HG02885 (cell line): ENCODE data around the gene GCFC2.
"Not testable (repeated sequence)": the region's sequence is repeated elsewhere in the genome, so short reads cannot be mapped to it uniquely, and the experiment has no call there.

Experiments
- ATAC-seq: cut with Tn5 transposase; IDR thresholded peaks from one replicate; pipeline ENCODE4 v1.9.1; 2021; ENCODE audit warnings: mild to moderate bottlenecking; ENCODE audit not compliant: unreplicated experiment, poor library complexity

GCFC2 gene

DNA sequence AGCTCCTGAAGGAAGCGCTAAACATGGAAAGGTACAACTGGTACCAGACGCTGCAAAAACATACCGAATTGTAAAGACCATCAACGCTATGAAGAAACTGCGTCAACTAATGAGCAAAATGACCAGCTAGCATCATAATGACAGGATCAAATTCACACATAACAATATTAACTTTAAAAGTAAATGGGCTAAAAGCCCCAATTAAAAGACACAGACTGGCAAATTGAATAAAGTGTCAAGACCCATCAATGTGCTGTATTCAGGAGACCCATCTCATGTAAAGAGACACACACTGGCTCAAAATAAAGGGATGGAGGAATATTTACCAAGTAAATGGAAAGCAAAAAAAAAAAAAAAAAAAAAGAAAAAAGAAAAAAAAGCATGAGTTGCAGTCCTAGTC, 27.3 kb downstream of the GCFC2 start:
- not testable (repeated sequence) for ATAC-seq

DNA sequence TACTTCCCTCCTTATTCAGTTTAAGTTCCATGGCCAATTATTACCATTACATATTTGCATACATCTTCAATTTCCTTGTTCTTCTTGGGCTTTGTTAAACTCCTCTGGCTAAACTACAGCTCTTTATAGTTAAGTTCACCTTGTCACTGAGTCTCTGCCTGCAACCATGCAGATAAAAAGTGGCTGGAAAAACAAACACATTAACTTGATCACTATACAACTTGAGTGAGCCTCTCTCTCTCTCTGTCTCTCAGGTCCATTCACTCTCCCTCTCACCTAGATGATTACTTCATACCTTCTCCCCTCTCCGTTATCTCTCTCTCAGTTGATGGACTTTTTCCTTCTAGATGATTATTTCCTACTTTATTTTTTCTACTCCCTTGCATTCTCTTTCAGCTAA, 30.3 kb downstream of the GCFC2 start:
- ATAC-seq, result no peak

DNA sequence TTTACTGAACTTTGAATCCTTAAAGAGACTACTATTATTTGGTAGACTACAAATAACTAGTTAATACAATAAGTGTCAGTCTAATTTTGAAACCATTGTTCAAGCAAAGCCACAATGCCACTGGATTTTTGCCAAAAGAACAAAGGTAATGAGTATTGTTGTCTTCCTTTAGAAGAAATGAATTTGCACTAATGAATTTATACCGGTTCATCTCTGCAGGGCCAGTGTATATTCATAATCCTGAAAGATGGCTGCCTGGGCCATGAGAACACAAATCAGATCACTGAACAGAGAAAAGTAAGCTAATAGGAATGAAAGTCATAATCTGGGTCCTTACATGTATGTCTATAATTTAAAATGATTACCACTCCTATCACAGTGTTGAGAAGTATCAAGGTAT, 31.2 kb downstream of the GCFC2 start:
- no peak for ATAC-seq

GRCh38 chr2:75676464-75676863, 34.3 kb downstream of the GCFC2 start:
- no peak for ATAC-seq

DNA sequence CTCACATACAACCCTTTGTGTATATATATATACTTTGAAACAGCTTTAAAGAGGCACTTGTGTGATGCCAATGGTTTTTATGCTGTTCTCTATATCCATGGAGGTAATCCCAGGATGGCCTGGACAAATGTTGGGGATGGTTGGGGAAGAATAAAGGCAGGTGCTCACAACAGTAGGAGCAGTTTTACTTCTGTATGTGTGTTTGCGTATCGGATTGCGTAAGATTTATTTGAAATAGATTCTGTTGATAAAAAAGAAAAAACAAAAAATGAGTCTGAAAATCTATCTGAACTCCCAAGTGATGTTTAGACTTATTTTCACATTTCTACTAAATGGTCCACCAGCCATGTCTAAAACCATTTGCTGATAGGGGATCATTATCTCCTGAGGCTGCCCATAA, 34.8 kb downstream of the GCFC2 start:
- no peak for ATAC-seq

DNA sequence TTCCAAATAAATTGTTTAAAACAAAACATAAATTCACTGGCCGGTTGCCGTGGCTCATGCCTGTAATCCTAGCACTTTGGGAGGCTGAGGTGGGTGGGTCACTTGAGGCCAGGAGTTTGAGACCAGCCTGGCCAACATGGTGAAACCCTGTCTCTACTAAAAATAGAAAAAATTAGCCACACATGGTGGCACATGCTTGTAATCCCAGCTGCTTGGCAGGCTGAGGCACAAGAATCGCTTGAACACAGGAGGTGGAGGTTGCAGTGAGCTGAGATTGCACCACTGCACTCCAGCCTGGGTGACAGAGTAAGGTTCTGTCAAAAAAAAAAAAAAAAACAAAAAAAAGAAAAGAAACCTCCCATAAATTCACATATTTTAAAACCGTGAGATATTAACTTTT, 35.3 kb downstream of the GCFC2 start:
- not testable (repeated sequence) for ATAC-seq

GRCh38 chr2:75667884-75668283, 42.8 kb downstream of the GCFC2 start:
- no peak for ATAC-seq

DNA sequence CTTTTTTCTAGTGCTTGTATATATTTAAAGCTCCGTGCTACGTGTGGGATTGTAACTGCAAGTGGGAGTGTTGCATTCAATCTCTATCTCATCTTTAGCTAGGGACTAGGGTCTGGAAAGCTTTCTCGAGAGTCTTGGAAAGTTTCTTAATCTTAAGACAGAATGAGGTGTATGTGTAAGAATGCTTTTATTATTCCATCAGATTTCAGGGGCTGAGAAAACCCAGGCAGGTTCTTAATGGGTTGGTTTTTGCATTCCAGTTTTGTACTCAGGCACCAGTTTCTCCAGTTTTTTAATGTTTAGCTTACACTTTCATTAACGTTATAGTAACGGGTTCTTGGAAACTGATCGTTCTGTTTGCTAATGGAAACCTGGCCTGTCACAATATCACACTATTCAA, 43.8 kb downstream of the GCFC2 start:
- ATAC-seq, result no peak

DNA sequence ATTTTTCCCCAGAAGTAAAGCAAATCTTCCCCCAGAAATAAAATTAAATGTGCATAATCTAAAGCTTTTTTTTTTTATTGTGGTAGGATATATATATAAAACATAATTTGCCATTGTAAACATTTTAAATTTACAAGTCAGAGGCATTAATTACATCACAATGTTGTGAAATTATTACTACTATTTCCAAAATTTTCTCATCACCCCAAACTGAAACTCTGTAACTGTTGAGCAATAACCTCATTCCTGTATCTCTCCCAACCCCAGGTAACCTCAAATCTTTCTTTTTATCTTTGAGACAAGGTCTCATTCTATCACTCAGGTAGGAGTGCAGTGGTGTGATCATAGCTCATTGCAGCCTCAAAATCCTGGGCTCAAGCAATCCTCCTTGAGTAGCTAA, 52.9 kb downstream of the GCFC2 start:
- ATAC-seq, result no peak

- ATAC-seq, result no peak
Measured at GRCh38 chr2:75656563-75656962, 54.2 kb downstream of the GCFC2 start.

DNA sequence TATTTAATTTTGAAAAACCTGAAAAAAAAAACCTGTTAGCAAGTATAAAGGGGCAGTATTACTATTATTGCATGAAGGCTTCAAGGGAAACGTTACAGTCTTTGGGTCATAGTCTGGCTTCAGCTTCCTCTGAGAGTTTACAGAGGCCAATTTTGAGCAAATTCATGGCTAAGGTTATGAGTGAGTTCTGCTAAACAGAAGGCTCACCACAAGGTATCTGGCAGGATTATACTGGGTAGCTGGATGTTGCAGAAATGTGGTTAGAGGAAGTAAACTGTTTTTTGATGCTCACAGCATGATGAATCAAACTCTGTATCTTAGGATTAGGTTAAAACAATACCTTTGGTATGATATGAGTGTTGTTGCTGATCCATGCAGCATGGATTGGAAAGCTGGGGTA, 54.9 kb downstream of the GCFC2 start:
- ATAC-seq, result no peak

GRCh38 chr2:75654012-75654411, 56.7 kb downstream of the GCFC2 start:
- ATAC-seq, result no peak

GRCh38 chr2:75647771-75648170, 62.9 kb downstream of the GCFC2 start:
- ATAC-seq, result no peak

DNA sequence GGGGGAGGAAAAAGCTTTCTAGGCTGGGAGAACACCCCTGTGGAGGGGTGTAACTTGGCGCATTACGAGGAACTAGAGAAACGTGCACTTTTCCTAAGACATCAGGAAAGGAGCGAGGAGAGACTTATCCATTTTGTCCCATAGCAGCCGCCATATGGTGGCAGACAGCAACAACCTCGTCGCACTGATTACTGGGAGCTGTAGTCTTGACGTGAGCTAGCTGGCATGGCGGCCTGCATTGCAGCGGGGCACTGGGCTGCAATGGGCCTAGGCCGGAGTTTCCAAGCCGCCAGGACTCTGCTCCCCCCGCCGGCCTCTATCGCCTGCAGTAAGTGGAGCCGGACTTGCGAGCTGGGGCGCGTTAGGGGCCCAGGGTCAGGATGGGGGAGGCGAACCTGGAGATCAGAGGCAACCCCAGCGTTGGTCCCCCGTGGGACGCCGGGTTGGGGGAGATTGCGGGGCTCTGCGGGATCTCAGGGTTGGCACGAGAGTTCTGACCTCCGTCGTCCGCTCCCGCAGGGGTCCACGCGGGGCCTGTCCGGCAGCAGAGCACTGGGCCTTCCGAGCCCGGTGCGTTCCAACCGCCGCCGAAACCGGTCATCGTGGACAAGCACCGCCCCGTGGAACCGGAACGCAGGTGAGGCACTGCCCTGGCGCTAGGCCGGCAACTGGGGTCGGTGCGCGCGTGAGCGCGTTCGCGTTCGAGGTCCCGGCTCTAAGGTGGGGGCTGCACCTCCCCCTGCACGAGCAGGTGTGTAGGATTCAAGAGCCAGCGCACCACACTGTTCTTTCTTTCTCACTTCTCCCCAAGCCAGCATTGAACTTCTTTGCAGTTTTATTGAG, 63.9 kb downstream of the GCFC2 start, which contains the start of gene MRPL19:
Gene MRPL19 (plus strand): TSS at position 201 of the 843 bp plus-strand sequence. CDS start 25 bp downstream, at position 226.
- ATAC-seq, result peak; percentile 96

DNA sequence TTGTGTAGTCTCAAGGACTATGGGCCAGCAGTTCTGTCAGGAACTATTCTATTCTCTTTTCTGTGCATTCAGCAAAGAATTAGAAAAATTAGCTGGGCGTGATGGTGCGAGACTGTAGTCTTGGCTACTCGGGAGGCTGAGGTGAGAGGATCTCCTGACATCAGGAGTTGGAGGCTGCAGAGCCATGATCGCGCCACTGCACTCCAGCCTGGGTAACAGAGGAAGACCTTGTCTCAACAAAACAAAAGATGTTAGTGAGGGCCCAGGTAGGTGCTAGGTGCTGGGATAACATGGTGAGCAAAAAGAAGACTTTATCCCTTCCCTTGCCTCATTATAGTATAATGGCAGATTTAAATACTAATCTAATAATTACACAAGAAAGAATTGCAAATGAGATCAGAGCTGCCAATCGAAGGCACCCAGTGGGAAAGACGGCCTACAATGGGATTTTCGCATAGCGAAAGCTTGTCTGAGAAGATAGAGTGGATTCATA, 64.6 kb downstream of the GCFC2 start:
- peak; percentile 15 for ATAC-seq

DNA sequence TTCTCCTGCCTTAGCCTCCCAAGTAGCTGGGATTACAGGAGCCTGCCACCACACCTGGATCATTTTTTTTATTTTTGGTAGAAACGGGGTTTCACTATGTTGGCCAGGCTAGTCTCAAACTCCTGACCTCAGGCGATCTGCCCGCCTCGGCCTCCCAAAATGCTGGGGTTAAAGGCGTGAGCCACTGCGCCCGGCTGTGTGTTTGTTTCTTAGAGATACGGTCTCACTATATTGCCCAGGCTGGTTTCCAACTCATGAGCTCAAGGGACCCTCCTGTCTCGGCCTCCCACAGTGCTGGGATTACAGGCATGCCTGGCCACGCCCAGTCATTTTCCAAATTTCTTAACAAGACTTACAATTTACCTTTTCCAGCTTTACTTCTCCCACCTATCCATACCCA, 65.1 kb downstream of the GCFC2 start:
- ATAC-seq, result no peak

DNA sequence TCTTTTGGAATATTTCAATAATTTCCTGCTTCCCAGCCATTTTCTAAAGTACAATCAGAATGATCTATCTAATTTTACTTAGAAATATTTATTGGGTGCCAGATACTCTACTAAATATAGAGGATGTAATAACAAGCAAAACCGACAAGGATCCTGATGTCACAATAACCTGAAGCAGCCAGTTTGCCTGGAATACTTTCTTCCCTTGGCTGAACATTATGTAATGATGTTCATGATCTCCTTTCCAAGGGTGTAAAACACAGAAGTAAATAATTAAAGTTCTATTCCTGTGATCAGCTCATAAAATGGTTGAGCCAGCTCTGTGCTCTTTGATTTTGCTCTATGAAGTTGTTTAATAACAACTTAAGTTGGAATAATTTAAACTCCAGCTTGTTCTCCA, 66.7 kb downstream of the GCFC2 start:
- no peak for ATAC-seq

- no peak for ATAC-seq
Measured at GRCh38 chr2:75641587-75641986, 69.1 kb downstream of the GCFC2 start.

DNA sequence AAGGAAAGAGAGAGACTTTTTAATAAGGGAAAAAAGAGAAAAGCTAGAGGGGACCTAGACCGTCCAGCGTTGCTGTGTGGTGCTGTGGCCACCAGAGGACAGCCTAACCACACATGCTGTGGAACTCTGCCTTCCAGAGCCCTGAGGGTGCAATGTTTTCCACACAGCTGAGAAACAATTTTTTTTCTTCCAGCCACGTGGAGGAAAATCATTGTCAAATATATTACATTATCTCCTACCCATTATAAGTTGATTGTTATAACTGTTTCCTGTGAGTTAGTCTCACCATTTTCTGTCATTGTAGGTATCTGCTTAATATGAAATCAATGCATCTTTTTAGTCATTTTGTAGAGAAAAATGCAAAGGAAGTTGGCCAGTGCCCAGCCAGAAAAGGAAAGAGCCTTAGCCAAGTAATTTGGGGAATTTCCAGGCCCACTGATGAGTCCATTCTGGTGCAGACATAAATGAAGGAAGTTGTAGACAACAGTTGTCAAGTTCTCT, 70.0 kb downstream of the GCFC2 start:
- peak; percentile 99 for ATAC-seq

- no peak for ATAC-seq
Measured at GRCh38 chr2:75637568-75637967, 73.1 kb downstream of the GCFC2 start.

GRCh38 chr2:75634945-75635344, 75.8 kb downstream of the GCFC2 start:
- no peak for ATAC-seq

DNA sequence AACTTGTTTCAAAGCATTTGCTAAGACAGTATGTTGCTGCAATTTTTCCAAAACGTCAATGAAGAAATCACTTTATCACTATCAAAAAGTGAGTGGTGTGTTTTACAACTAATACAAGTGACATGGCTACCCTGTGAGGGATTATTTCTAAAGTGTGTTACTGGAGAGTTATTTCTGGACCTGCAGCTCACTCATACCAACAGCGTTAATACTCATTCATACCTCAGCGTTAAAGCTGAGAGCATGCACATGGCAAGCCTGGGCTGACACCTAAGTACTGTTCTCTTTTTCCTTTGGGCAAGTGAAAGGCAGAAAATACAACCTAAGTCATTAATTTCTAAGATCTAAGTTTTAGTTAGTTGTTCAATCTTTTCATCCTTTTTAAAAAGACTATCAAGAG, 77.1 kb downstream of the GCFC2 start:
- ATAC-seq, result no peak
